Psoas muscle (tissue), 8 donors: Measurements from ENCODE around the gene LETMD1. TPM values are rescaled to one million over a fixed set of nuclear protein-coding genes. Genes with fewer than 3 reads are reported as not detected.

Source experiments
- ATAC-seq, 4 donors: fragments of 200-7000 bp; cut with Tn5 transposase; one replicate each; pipeline ENCODE4 v1.9.1; 2020; ENCODE audit warnings: moderate library complexity in 3 of 4, mild to moderate bottlenecking in 2 of 4
- DNase-seq, 2 donors: peaks; one replicate each; pipeline ENCODE4 v3.0.0-alpha.2; 2020
- H3K27ac ChIP-seq: fragments of 200-600 bp; one replicate; pipeline ENCODE4 v1.8.0; 2022
- H3K27me3 ChIP-seq, 3 donors: fragments of 200-600 bp in 1 of 3; one replicate each; pipeline versions ENCODE4 v1.6.1 to v1.8.0; 2013 to 2022; ENCODE audit warnings: low read length in 2 of 3, mild to moderate bottlenecking in 2 of 3, moderate library complexity in 1 of 3; ENCODE audit not compliant: insufficient read depth in 3 of 3
- H3K36me3 ChIP-seq, 2 donors: fragments of 200-600 bp in 1 of 2; one replicate each; pipeline versions ENCODE4 v1.6.1 to v1.8.0; 2013 to 2022; ENCODE audit warnings: low read depth in 1 of 2, mild to moderate bottlenecking in 1 of 2, moderate library complexity in 1 of 2; ENCODE audit not compliant: insufficient read depth in 1 of 2
- H3K4me1 ChIP-seq: fragments of 200-600 bp; one replicate; pipeline ENCODE4 v1.8.0; 2022
- H3K4me3 ChIP-seq: fragments of 200-600 bp; one replicate; pipeline ENCODE4 v1.8.0; 2022; ENCODE audit warnings: mild to moderate bottlenecking
- H3K9me3 ChIP-seq: fragments of 200-600 bp; one replicate; pipeline ENCODE4 v1.8.0; 2022
- WGBS, 3 donors: extraction: QIAGEN DNeasy Blood & Tissue Kit; methylation state at CpG; one replicate each; pipeline versions ENCODE4 v1.1.6 to v1.1.7; 2013; 5-methylcytosine and 5-hydroxymethylcytosine counted together
- intact Hi-C, 2 donors: fragments of 100-400 bp; cut with DNase I; formaldehyde crosslinking; loops; one replicate each; pipeline versions ENCODE4 v1.11.0 to v1.14.2; 2022
- polyA plus RNA-seq, 3 donors: library from polyadenylated mRNA; stranded (reverse); fragments of 200-250 nt; gene quantifications; one replicate each; pipeline ENCODE4 v1.2.3, GENCODE V29; 2013
- total RNA-seq, 4 donors: library from RNA; stranded (reverse); fragmentation: NEBNext Ultra II Directional in 2 of 4; extraction: Animal tissue kit (Norgen Biotek cat#: 25700) in 2 of 4; gene quantifications; one replicate each; pipeline versions ENCODE4 v1.2.1 to v1.2.4, GENCODE V29; 2021 to 2023
- TF ChIP-seq, protein P1 (sequence below): fragments of 200-600 bp; IDR thresholded peaks from one replicate; pipeline ENCODE4 v1.8.0; 2022; ENCODE audit warnings: antibody characterized with exemption
- donor health status: healthy with polysubstance abuse.
- donor health status: DM: no; HTN: no; CAD: no; lungs with moderate emphysema.
- donor health status: Bipolar disorder and iron deficiency.
- donor health status: healthy.
- donor health status: DM: yes; HTN: yes; CAD: no.
- donor health status: DM: no; HTN: no; CAD: no.
- donor health status: DM: no; HTN: no; CAD: no.
- donor health status: DM: yes; HTN: yes; CAD: no.

The LETMD1 gene
- total and polyA plus RNA-seq, 7 donors, result 17.4 to 41.5 (median 27.7) TPM

DNA sequence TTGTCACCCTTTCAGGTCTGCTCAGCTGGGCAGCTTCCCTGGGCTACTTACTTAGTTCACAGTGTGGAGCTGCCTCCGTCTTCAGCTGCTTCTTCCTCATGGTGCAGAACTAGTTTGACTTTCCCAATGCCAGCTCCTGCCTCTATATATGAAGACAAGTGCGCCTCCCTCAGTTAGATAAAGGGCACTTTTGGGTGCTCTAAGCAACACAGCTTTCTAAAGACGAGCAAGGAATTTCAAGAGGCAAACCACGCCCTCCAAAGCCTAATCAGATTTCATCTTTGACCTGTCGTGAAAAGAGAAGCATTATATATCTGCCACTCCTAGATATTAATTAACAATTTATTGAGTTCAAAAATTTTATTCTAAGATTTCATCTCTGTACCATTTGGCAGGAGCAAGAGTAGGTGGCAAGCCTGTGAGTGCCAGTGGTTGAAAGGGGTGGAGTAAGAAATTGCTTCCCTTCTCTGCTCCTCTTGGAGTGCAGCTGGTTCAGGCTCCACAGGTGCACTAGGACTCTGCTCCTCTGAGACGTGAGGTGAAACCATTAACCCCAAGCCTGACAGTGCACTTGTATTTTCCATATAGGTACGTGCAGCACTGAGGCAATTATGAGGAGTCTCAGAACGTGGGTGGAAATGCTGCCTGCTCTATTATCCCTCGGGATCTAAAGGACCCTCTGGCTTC lies 19.9 kb upstream of the LETMD1 start:
- H3K4me3 ChIP-seq, result no peak overlapping the region
- no peak overlapping the region for H3K27ac ChIP-seq
- ATAC-seq (no peak), DNase-seq (no peak)
- H3K36me3 ChIP-seq, result no peaks in the 10 kb centered on the region
- H3K4me1 ChIP-seq, result peaks cover 14% of the 10 kb centered on the region
- intact Hi-C loops, result no loop called here
- TF ChIP-seq, protein P1, sequence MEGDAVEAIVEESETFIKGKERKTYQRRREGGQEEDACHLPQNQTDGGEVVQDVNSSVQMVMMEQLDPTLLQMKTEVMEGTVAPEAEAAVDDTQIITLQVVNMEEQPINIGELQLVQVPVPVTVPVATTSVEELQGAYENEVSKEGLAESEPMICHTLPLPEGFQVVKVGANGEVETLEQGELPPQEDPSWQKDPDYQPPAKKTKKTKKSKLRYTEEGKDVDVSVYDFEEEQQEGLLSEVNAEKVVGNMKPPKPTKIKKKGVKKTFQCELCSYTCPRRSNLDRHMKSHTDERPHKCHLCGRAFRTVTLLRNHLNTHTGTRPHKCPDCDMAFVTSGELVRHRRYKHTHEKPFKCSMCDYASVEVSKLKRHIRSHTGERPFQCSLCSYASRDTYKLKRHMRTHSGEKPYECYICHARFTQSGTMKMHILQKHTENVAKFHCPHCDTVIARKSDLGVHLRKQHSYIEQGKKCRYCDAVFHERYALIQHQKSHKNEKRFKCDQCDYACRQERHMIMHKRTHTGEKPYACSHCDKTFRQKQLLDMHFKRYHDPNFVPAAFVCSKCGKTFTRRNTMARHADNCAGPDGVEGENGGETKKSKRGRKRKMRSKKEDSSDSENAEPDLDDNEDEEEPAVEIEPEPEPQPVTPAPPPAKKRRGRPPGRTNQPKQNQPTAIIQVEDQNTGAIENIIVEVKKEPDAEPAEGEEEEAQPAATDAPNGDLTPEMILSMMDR, result no peak
- no peaks in the 10 kb centered on the region for H3K27me3 ChIP-seq
- no peaks in the 10 kb centered on the region for H3K9me3 ChIP-seq
- 19 to 41% (median 22%) methylated on average over 9 of the region's 9 CpGs for WGBS, 3 donors

DNA sequence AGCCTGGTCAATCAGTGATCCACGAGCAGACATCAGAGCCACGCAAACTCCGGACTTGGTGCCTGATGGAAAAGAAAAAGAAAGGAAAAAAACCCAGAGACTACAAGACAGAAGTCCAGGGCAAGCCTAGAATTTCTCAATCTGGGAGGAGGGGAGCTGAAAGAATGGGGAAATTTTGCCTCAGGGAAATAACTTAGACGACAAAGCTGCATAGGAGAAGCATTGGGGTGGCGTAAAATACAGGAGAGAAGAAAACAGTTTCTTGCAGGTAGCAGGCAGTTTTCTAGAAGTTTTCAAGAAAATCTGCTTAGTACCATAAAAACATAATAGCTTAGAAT lies 19.3 kb upstream of the LETMD1 start:
- H3K9me3 ChIP-seq, result no peaks in the 10 kb centered on the region
- no peak overlapping the region for H3K4me3 ChIP-seq
- no peaks in the 10 kb centered on the region for H3K36me3 ChIP-seq
- H3K27me3 ChIP-seq, result no peaks in the 10 kb centered on the region
- intact Hi-C loops, result no loop called here
- no peak for DNase-seq
- ATAC-seq, result no peak
- H3K27ac ChIP-seq, result no peak overlapping the region
- WGBS, 3 donors, result 58 to 67% (median 60%) methylated on average over 5 of the region's 5 CpGs
- TF ChIP-seq, protein P1, result no peak
- peaks cover 9% of the 10 kb centered on the region for H3K4me1 ChIP-seq

DNA sequence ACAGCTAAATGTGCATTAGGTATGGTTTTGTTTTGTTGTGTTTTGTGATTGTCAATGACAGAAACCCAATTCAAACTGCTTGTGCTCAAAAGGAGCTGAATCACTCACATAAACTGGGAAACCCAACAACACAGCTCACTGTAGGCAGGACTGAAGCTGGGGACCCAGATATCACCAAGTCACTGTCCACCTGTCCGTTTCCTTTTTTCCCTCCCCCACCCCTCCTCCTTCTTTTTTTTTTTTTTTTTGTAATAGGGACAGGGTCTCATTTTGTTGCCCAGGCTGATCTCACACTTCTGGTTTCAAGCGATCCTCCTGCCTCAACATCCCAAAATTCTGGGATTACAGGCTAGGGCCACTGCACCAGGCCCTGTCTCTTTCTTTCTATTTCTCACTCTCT lies 15.1 kb upstream of the LETMD1 start:
- intact Hi-C loops, result no loop called here
- TF ChIP-seq, protein P1, result no peak
- H3K9me3 ChIP-seq, result no peaks in the 10 kb centered on the region
- no peaks in the 10 kb centered on the region for H3K27me3 ChIP-seq
- H3K36me3 ChIP-seq, result no peaks in the 10 kb centered on the region
- no peaks in the 10 kb centered on the region for H3K4me1 ChIP-seq
- 69 to 83% (median 72%) methylated on average over 2 of the region's 2 CpGs for WGBS, 3 donors
- ATAC-seq, result no peak
- no peak overlapping the region for H3K27ac ChIP-seq
- no peak for DNase-seq
- no peak overlapping the region for H3K4me3 ChIP-seq

DNA sequence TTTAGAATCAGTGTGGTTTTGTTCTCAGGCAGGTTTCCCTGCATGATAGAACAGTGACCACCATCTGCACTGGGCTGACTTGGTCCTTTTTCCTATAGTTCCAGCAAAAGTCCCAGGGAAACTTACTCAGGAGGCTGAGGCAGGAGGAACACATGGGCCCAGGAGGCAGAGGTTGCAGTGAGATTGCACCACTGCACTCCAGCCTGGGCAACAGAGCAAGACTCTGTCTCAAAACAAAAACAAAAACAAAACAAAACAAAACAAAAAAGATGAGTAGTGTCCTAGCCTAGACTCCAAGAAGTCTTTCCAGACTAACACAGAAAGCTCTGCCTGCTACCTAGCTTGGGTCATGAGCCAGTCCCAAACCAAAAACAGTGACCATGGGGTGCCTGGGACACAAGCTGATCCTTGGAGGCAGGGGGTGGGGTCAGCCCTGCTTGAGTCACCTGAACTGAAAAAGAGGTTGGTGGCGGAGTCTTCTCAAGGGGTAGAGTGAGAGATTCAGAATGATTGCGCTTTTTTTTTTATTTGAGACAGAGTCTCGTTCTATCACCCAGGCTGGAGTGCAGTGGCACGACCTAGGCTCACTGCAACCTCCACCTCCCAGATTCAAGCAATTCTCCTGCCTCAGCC lies 14.6 kb upstream of the LETMD1 start:
- H3K36me3 ChIP-seq, result no peaks in the 10 kb centered on the region
- ATAC-seq, result no peak
- intact Hi-C loops, result no loop called here
- no peak for DNase-seq
- H3K27me3 ChIP-seq, result no peaks in the 10 kb centered on the region
- no peak overlapping the region for H3K27ac ChIP-seq
- H3K9me3 ChIP-seq, result no peaks in the 10 kb centered on the region
- no peaks in the 10 kb centered on the region for H3K4me1 ChIP-seq
- WGBS, 3 donors, result 94 to 98% (median 94%) methylated on average over 4 of the region's 4 CpGs
- no peak overlapping the region for H3K4me3 ChIP-seq
- TF ChIP-seq, protein P1, result no peak

DNA sequence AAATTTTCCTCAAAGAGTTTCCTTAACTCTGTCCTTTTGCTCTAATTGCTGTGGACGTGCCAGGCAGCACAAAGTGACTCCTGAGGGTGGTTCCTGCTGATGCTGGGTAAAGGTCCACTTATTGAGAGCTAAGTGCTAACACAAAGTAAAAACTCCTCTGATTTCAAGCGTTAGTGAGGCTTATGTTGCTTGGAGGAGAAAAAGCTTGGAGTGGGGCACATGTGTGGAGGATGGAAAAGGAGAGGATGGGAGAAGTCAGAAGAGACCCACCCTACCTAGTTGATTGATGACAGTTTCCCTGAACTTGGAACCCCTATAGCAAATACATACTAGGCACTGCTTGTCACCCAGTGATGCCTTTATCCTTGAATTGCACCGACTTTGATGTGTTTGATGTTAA lies 11.8 kb upstream of the LETMD1 start:
- Histone ChIP-seq H3K27me3 (no peaks in the 10 kb centered on the region), H3K4me3 (no peak overlapping the region), H3K27ac (no peak overlapping the region), H3K4me1 (no peaks in the 10 kb centered on the region), H3K9me3 (no peaks in the 10 kb centered on the region), H3K36me3 (no peaks in the 10 kb centered on the region)
- TF ChIP-seq, protein P1, result no peak
- DNase-seq, result no peak
- 71 to 81% (median 77%) methylated on average over 3 of the region's 3 CpGs for WGBS, 3 donors
- ATAC-seq, result no peak
- intact Hi-C loops, result no loop called here
